Right lobe of liver (tissue), 6 donors: ENCODE results near the gene PLEKHG4B. TPM values are rescaled to one million over a fixed set of nuclear protein-coding genes. Genes with fewer than 3 reads are reported as not detected.
"Not testable (repeated sequence)": the region's sequence is repeated elsewhere in the genome, so short reads cannot be mapped to it uniquely, and the experiment has no call there.

Source experiments
- ATAC-seq, 4 donors: fragments of 200-7000 bp; cut with Tn5 transposase; one replicate each; pipeline ENCODE4 v1.9.1; 2020; ENCODE audit warnings: mild to moderate bottlenecking in 4 of 4, moderate library complexity in 4 of 4
- DNase-seq, 3 donors: peaks; one replicate each; pipeline ENCODE4 v3.0.0-alpha.2; 2020
- H3K27ac ChIP-seq, 3 donors: fragments of 200-600 bp; one replicate each; pipeline ENCODE4 v1.8.0; 2022
- H3K27me3 ChIP-seq, 2 donors: fragments of 200-600 bp; one replicate each; pipeline ENCODE4 v1.8.0; 2022
- H3K36me3 ChIP-seq, 4 donors: fragments of 200-600 bp; sonication (generic) in 1 of 4; one replicate each; pipeline versions ENCODE4 v1.5.1 to v1.8.0; 2017 to 2022; ENCODE audit warnings: control low read depth in 1 of 4
- H3K4me1 ChIP-seq, 4 donors: fragments of 200-600 bp; sonication (generic) in 1 of 4; one replicate each; pipeline versions ENCODE4 v1.5.1 to v1.8.0; 2017 to 2022; ENCODE audit warnings: control low read depth in 1 of 4
- H3K4me3 ChIP-seq, 3 donors: fragments of 200-600 bp; one replicate each; pipeline ENCODE4 v1.8.0; 2022
- H3K9me3 ChIP-seq, 4 donors: fragments of 200-600 bp; sonication (generic) in 1 of 4; one replicate each; pipeline versions ENCODE4 v1.5.1 to v1.8.0; 2017 to 2022; ENCODE audit warnings: control low read depth in 1 of 4
- CTCF ChIP-seq, 4 donors: fragments of 200-600 bp in 3 of 4; fragments of 450-650 bp in 1 of 4; IDR thresholded peaks; one replicate each; pipeline versions ENCODE4 v1.5.1 to v1.8.0; 2016 to 2022; ENCODE audit warnings: antibody characterized with exemption in 4 of 4, mild to moderate bottlenecking in 2 of 4
- POLR2A ChIP-seq: fragments of 450-650 bp; IDR thresholded peaks from one replicate; pipeline ENCODE4 v1.6.1; 2017; ENCODE audit warnings: antibody characterized with exemption, mild to moderate bottlenecking
- WGBS: methylation state at CpG from one replicate; pipeline ENCODE4 v1.1.6; 2018; ENCODE audit warnings: low coverage, low lambda C conversion rate; ENCODE audit not compliant: insufficient coverage; ENCODE audit errors: missing lambda C conversion rate; 5-methylcytosine and 5-hydroxymethylcytosine counted together
- intact Hi-C, 2 donors: fragments of 100-400 bp; cut with DNase I; formaldehyde crosslinking; loops; one replicate each; pipeline versions ENCODE4 v1.11.2 to v1.14.1; 2022
- long read RNA-seq: library from polyadenylated mRNA; unstranded; transcript quantifications from one replicate; pipeline ENCODE4 v2.0.0, GENCODE V29; 2019
- total RNA-seq, 6 experiments: library from RNA; depleted of rRNA in 2 of 6; stranded (reverse); fragments of >200 nt in 2 of 6; fragmentation: NEBNext Ultra II Directional in 3 of 6; extraction: Animal tissue kit (Norgen Biotek cat#: 25700) in 3 of 6; gene quantifications; one replicate each; pipeline versions ENCODE4 v1.1.0 to v1.2.4, GENCODE V29; 2016 to 2023
- donor health status: DM: no; HTN: yes; CAD: no.
- donor health status: DM: no; HTN: no; CAD: no.
- donor health status: DM: no; HTN: no; CAD: no.
- donor health status: DM: no; HTN: yes; CAD: no.
- donor health status: DM: no; HTN: yes; CAD: no.

The PLEKHG4B gene
- total RNA-seq, result under 1 TPM in 2 of 6 experiments, not detected in 4; 0.13 to 0.18 TPM
- long read RNA-seq, result 0 reads

GRCh38 chr5:91556-92263 is at the start of gene PLEKHG4B:
TSS of gene PLEKHG4B (plus strand) at chr5:92168. CDS start at chr5:92232, 64 bp downstream.
- DNase-seq (no peak), ATAC-seq (peak in 3 of 4 donors; percentile 17 to 29 (median 18))
- intact Hi-C loops, result no loop called here
- TF ChIP-seq POLR2A (no peak), CTCF (IDR thresholded peaks at IDR 0.05) (no peak)
- Histone ChIP-seq H3K9me3 (no peaks in the 10 kb centered on the region), H3K4me3 (peak within 1 kb of the TSS in 1 of 3 donors; percentile 29), H3K27ac (no peak within 1 kb of the TSS), H3K36me3 (no peaks in the 10 kb centered on the region), H3K27me3 (peaks cover 0 to 13% of the 10 kb centered on the region in 2 donors), H3K4me1 (no peaks in the 10 kb centered on the region)
- WGBS, result 4% methylated on average over 23 of the region's 57 CpGs

GRCh38 chr5:42250-42649 is 49.7 kb upstream of the PLEKHG4B start:
- H3K9me3 ChIP-seq, result no peaks in the 10 kb centered on the region
- no peak for TF ChIP-seq POLR2A
- peak; percentile 21 to 43 (median 38) for TF ChIP-seq CTCF (IDR thresholded peaks at IDR 0.05)
- DNase-seq (no peak), ATAC-seq (peak; percentile 76 to 86 (median 82))
- WGBS, result 22% methylated on average over 6 of the region's 6 CpGs
- no peaks in the 10 kb centered on the region for H3K36me3 ChIP-seq
- no peaks in the 10 kb centered on the region for H3K4me1 ChIP-seq
- H3K27ac ChIP-seq, result no peak overlapping the region
- intact Hi-C loops, result no loop called here
- H3K4me3 ChIP-seq, result no peak overlapping the region
- peaks cover 0 to 6% of the 10 kb centered on the region in 2 donors for H3K27me3 ChIP-seq

- intact Hi-C loops, result no loop called here
- H3K27ac ChIP-seq, result no peak overlapping the region
- WGBS, result 29% methylated on average over 2 of the region's 2 CpGs
- H3K36me3 ChIP-seq, result no peaks in the 10 kb centered on the region
- TF ChIP-seq CTCF (IDR thresholded peaks at IDR 0.05) (no peak), POLR2A (no peak)
- ATAC-seq, result no peak
- peaks cover 0 to 3% of the 10 kb centered on the region in 2 donors for H3K27me3 ChIP-seq
- DNase-seq, result no peak
- H3K4me3 ChIP-seq, result no peak overlapping the region
- H3K4me1 ChIP-seq, result no peaks in the 10 kb centered on the region
- no peaks in the 10 kb centered on the region for H3K9me3 ChIP-seq
Observed at GRCh38 chr5:48192-48591, 43.8 kb upstream of the PLEKHG4B start.

GRCh38 chr5:49530-49929 is 42.4 kb upstream of the PLEKHG4B start:
- H3K9me3 ChIP-seq, ATAC-seq, DNase-seq, H3K27ac ChIP-seq, H3K4me1 ChIP-seq, intact Hi-C loops, H3K4me3 ChIP-seq, H3K27me3 ChIP-seq, H3K36me3 ChIP-seq: not testable (repeated sequence)
- 78% methylated on average over 4 of the region's 5 CpGs for WGBS

- TF ChIP-seq CTCF (IDR thresholded peaks at IDR 0.05), result no peak
- no peak for TF ChIP-seq POLR2A
- no peaks in the 10 kb centered on the region for H3K36me3 ChIP-seq
- H3K4me3 ChIP-seq, result no peak overlapping the region
- H3K27ac ChIP-seq, result no peak overlapping the region
- WGBS, result 71% methylated on average over 8 of the region's 8 CpGs
- ATAC-seq (no peak), DNase-seq (no peak)
- H3K27me3 ChIP-seq, result peaks cover 0 to 8% of the 10 kb centered on the region in 2 donors
- no peaks in the 10 kb centered on the region for H3K4me1 ChIP-seq
- H3K9me3 ChIP-seq, result no peaks in the 10 kb centered on the region
- intact Hi-C loops, result no loop called here
Observed at GRCh38 chr5:49953-50544, 41.9 kb upstream of the PLEKHG4B start.
